Measurements from ENCODE around the gene MAP1LC3B.
"Not testable (repeated sequence)": the region's sequence is repeated elsewhere in the genome, so short reads cannot be mapped to it uniquely, and the experiment has no call there.

The MAP1LC3B gene

GRCh38 chr16:87380881-87381280, 11.3 kb upstream of the MAP1LC3B start:
- DNase-seq (ENCODE audit: low read depth) = no peak

DNA sequence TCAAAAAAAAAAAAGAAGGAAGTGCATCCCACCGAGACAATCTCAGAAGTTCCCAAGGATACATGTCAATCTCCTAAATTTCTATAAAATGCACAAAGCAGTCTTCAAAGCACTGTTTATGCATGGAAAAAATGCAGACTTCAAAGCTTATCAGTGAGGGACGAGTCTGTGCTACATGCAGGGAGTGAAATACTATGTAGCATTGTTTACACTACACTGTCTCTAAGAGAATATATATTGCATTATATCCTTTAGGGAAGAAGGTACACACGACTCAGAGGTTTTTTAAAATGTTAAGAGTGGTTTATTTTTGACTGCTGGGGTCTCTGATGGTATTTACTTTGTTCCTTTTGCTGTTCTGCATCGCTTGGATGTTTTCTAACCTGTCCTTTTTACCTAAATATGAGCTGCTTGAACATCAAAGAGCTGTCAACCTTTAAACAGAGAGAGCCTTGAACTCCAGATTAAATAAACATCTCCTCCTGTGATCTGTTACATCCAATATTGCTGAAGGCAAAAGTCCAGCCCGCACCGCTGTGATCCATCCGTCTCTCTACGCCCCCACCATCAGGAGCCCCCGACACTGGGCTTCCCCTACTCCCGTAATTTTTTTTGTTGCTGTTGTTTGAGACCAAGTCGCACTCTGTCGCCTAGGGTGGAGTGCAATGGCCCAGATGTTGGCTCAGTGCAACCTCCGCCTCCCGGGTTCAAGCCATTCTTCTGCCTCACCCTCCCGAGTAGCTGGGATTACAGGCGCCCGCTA, 9.9 kb upstream of the MAP1LC3B start:
- DNase-seq (ENCODE audit: low read depth) = no peak

- peak; percentile 83 for DNase-seq (ENCODE audit: low read depth)
Measured at GRCh38 chr16:87383505-87384161, 8.5 kb upstream of the MAP1LC3B start, which contains the start of gene FBXO31. Gene FBXO31 (minus strand): TSS chr16:87383776. CDS start chr16:87383744, 32 bp downstream.

DNA sequence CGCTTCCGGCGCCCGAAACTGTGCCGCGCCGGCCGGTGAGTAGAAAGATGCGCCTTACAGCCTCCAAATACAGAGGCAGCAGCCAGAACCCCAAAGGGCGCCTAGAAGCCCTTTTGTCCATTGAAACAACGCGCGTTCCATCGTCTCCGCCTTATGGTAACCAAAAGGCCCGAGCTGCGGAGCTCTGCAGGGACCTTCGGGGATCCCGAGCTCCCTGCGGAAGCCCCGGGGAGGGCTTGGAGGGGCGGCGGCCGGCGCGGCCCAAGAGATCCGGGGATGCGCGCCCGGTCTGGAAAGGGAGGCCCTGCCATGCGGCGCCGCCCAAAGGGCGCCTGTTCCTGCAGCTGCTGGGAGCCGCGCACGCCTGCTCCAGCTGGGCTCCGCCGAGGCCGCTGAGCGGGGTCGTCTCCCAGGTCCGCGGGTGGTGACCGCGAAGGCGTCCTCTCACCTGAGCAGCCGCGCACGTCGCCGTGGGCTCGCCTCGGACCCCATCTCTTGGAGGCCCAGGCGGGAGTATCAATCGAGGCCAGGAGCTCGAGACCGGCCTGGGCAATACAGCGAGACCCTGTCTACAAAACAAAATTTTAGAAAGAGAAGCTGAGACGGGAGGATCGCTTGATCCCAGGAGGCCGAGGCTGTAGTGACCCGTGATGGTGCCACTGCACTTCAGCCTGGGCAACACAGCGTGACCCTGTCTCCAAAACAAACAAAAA, 7.8 kb upstream of the MAP1LC3B start:
- no peak for DNase-seq (ENCODE audit: low read depth)

DNA sequence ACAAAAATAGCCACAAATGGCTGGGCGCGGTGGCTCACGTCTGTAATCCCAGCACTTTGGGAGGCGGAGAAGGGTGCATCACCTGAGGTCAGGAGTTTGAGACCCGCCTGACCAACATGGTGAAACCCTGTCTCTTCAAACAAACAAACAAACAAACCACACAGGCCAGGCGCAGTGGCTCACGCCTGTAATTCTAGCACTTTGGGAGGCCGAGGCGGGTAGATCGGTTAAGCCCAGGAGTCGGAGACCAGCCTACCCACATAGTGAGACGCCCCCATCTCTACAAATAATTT, 7.3 kb upstream of the MAP1LC3B start:
- DNase-seq (ENCODE audit: low read depth) = not testable (repeated sequence)

DNA sequence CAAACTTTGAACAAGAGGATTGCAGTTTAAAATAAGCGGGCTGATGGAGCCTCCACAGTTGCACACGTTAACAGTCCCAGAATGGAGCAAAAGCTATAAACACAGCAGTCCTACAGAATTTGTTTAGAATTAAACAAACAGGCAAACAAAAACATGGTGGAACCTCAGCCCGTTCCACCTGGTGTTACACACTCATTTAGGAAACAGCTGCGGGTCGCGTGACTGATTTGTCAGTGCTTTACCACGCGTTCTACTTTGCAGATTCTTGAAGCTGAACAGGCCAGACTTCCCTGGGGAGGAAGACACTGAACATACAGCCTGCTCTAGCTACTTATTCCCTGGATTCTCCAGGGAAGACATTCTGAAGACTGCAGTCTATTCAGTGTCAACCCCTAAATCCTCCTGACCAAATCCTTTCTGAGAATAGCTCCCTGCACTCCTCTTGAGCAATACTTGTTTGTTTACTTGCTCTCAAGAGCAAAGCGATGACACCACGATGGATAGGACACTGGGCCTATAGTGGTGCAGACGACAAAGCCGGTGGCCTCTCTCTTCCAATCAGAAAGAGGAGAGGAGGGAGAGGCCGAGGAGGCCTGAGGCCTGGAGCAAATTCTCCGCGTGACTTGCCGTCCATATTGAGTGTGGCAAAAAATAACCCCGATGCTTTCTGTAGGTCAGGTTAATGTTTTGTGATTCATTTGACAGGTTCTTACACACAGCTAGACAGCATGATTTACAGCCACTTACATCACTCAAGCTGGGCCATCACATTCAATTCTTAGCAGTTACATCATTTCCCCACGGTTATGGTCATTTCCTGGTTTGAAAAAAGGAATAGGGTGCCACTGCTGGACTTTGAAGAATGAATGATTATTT, 4.0 kb upstream of the MAP1LC3B start:
- DNase-seq (ENCODE audit: low read depth) = peak; percentile 81

DNA sequence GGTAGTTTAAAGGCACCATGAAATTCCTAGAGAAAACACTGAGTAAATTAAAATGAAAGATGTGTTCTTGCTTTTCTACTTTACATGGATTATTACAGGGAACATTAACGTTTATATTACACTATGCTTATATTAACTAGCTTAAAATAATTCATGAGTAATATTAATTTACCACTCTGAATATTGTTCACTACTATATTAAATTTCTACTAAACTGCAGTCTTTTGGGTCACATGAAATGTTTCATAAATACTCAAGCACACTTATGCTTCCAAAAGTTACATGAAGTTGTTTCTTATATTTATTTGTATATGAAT, 3.4 kb upstream of the MAP1LC3B start:
- no peak for DNase-seq (ENCODE audit: low read depth)

DNA sequence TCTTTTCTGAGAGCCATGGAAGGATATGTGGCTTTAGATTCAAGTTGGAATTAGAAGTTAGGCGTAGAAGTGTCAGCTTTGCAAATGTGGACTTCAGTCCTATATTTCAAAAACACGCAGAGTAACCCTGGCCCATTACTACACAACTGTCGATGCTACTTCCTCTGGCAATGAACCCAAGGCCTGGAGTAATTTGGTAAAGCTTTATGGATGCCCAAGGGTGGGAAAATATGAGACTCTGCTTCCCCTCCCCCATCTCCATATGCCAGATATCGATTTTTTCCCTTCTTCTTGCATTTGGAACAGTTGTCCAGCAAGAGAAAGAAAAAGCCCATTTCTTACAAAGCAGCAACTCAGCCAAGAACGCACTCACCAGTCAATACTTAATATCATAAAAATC, 2.9 kb upstream of the MAP1LC3B start:
- no peak for DNase-seq (ENCODE audit: low read depth)

DNA sequence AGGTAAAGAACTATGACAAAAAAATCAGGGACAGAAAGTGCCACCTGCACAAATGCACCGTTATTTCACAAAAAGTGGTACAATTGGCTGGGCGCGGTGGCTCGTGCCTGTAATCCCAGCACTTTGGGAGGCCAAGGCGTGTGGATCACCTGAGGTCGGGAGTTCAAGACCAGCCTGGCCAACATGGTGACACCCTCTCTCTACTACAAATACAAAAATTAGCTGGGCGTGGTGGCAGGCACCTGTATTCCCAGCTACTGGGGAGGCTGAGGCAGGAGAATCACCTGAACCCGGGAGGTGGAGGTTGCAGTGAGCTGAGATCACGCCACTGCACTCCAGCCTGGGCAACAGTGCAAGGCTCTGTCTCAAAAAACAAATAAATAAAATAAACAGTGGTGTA, 2.2 kb upstream of the MAP1LC3B start:
- DNase-seq (ENCODE audit: low read depth) = not testable (repeated sequence)

DNA sequence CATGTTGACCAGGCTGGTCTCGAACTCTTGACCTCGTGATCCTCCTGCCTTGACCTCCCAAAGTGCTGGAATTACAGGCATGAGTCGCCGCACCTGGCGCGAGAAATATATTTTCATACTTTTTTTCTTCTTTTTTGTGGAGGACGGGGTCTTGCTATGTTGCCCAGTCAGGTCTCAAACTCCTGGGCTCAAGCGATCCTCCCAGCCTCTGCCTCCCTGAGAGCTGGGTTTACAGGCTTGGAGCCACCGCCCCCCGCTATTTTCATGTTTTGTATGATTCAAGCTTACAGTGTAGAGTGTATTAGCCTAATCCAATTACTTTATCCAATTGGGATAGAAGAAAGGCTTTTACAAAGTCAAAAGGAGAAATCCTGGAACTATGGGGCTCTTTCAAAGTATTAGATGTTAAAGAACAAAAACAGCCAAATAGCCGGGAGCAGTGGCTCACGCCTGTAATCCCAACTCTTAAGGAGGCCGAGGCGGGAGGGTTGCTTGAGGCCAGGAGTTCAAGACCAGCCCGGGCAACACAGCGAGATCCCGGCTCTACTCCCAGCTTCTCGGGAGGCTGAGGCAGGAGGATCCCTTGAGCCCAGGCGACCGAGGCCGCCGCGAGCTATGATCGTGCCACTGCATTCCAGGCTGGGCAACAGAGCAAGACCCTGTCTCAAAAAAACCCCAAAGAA, 1.4 kb upstream of the MAP1LC3B start:
- no peak for DNase-seq (ENCODE audit: low read depth)

DNA sequence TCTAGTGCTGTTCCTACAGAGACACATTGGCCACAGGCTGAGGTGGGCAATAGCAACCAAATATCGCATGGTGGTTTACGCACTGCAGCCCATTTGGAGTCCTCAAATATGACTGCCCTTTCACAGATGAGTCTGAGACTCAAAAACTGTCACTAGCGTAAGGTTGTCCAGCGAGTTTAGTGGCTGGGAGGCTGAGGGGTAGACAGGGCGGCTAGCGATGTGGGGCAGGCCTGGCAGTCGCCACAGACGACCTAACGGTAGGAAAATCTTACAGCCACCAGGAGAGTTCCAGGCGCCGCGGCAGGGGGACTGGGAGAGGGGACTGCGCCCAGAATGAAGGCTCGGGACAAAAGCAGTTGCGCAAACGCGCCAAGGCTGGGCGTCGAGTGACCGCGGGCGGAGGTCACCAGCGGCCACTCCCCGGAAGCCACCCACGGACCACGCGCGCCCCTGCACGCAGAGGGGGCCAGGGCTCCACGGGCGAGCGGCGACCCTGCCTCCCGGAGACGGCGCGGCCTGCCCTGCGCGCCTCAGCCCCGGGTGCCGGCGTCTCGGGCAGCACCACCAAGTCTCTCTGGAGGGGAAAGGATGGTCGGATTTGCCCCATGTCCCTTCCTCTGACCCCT, 699 bp upstream of the MAP1LC3B start:
- DNase-seq (ENCODE audit: low read depth) = no peak

DNA sequence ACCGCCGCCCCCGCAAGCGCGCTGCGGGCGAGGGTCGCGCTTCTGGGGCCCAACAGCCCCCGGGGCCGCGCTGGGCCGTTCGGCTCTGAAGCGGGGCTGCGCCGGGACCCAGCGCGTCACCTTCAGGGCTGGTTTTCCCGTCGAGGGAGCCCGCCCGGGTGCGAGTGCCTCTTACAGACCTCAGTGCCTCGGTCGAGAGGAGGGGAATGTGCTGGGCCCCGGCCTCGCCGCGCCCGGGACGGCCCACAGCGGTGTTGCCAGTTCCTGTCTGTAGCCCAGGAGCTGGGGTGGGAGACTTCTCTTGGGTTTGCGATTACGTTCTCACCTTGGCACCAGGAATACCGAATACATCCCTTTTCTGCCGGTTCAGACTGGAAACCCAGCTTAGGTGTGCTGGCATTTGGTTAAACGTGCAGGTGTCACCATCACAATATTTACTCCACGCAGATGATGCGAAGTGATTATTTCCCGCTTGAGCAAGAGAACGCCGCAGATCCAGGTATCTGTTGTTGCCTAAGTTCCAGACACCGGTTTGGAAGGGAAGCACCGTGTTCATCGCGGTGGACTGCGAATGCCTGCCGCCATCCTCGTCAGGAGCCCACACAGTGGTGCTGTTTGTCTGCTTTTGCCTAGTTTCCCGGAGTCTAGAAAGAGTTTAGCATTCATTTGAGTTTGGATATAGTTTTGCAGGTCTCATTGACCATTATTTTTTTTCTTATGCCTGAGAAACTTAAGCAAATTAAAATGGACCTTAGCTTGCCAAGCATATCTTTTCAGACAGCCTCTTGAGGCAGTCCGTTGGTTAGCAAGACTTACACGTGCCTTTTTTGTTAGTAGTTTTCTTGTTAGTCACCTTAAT, 914 bp downstream of the MAP1LC3B start:
- DNase-seq (ENCODE audit: low read depth) = no peak

- no peak for DNase-seq (ENCODE audit: low read depth)
Measured at GRCh38 chr16:87393680-87394055, 1.5 kb downstream of the MAP1LC3B start.

GRCh38 chr16:87395181-87395842, 3.2 kb downstream of the MAP1LC3B start:
- DNase-seq (ENCODE audit: low read depth) = no peak

- no peak for DNase-seq (ENCODE audit: low read depth)
Measured at GRCh38 chr16:87404764-87405625, 12.9 kb downstream of the MAP1LC3B start.

DNA sequence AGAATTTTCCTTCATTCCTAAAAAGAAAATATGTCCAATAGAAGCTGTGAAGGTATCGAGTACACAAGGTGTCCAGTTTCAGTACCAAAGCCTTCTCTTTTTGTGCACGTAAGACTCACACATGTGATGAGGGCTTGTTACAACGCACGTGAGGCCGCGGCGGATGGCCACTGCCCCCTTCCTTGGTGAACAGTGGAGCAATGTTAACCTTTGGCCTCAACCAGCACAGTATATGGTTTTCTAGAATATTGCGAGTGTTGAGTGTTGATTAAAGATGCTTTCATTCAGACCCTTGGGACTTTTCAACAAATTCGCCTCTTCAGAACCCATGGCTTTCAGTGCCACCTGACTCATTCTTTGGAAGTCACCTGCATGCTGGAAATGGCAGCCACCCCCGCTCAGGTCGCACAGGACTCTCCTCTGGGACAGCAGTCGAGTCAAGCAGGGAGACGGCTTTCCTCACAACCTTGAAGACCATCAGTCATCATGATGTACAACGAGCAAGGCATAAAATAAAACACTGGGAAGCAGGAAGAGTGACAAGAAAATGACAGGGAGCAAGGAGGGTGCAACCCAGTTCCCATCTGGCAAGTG, 14.5 kb downstream of the MAP1LC3B start:
- DNase-seq (ENCODE audit: low read depth) = no peak

DNA sequence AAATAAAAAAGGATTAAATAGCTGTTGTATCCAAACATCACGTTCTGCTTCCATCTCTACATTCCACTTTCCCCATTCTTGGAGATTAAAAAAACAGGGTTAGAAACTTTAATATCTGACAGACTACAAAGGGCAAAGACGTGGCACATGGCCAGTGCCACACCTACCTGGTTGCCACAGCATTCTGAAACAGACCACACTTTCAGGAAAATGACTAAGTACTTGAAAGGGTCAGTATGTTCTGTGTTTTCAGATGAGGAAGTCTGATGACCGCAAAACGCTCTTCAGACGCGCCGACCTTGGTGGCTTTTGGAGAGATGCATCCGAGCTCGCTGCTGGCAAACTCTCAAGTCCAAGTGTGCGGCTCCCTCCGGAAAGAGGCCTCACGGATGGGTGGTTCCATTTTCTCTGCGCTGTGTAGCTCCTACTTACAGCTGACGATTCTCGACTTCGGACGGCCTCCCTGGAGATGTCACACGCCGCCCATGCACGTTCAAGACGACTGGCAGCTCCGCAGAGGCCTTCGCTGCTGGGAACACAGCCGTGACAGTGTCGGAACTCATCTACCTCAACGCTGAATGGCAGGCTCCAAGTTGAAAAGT, 15.5 kb downstream of the MAP1LC3B start:
- DNase-seq (ENCODE audit: low read depth) = no peak

- no peak for DNase-seq (ENCODE audit: low read depth)
Measured at GRCh38 chr16:87409153-87409552, 17.0 kb downstream of the MAP1LC3B start.
